GM12878 (cell line): Measurements from ENCODE around the gene OLIG2.
A peak's percentile ranks its signal among the peaks of the same experiment; 100 is the strongest.

ENCODE experiments used
- CHD2 ChIP-seq: IDR thresholded peaks from 2 replicates; pipeline ENCODE4 v1.6.1; 2011; ENCODE audit warnings: low read depth, low read length, improper control_type of control experiment, borderline replicate concordance
- EP300 ChIP-seq, 2 experiments: fragments of 150-350 bp in 1 of 2; IDR thresholded peaks; 2 replicates each; pipeline ENCODE4 v1.6.1; 2011 to 2012; ENCODE audit warnings: low read depth in 2 of 2, low read length in 2 of 2, borderline replicate concordance in 1 of 2, improper control_type of control experiment in 1 of 2, inconsistent platforms in 1 of 2; ENCODE audit not compliant: control insufficient read depth in 1 of 2
- ESRRA ChIP-seq: IDR thresholded peaks from 2 replicates; pipeline ENCODE4 v1.6.1; 2012; ENCODE audit warnings: mild to moderate bottlenecking, low read length, improper control_type of control experiment
- GABPA ChIP-seq: IDR thresholded peaks from 2 replicates; pipeline ENCODE4 v1.6.1; 2014; ENCODE audit warnings: antibody characterized with exemption, low read depth, mild to moderate bottlenecking, inconsistent platforms
- HDAC6 ChIP-seq: fragments of 200-600 bp; sonication (generic); IDR thresholded peaks from one replicate; pipeline ENCODE4 v1.8.0; 2017; ENCODE audit warnings: antibody characterized with exemption; ENCODE audit not compliant: unreplicated experiment
- NFYB ChIP-seq: IDR thresholded peaks from 2 replicates; pipeline ENCODE4 v1.6.1; 2011; ENCODE audit warnings: low read depth, mild to moderate bottlenecking, low read length, improper control_type of control experiment, moderate library complexity; ENCODE audit not compliant: insufficient read depth
- POLR2A ChIP-seq: IDR thresholded peaks from 2 replicates; pipeline ENCODE4 v1.6.1; 2011; ENCODE audit warnings: low read depth, mild to moderate bottlenecking, low read length
- SIN3A ChIP-seq: IDR thresholded peaks from 2 replicates; pipeline ENCODE4 v1.6.1; 2012; ENCODE audit warnings: low read depth, low read length, improper control_type of control experiment
- SRF ChIP-seq, 2 experiments: IDR thresholded peaks; 2 replicates each; pipeline ENCODE4 v1.6.1; 2011; ENCODE audit warnings: low read depth in 2 of 2, low read length in 2 of 2, mild to moderate bottlenecking in 1 of 2, moderate library complexity in 1 of 2
- TAF1 ChIP-seq: IDR thresholded peaks from 2 replicates; pipeline ENCODE4 v1.6.1; 2011; ENCODE audit warnings: mild to moderate bottlenecking, low read depth, low read length, borderline replicate concordance
- ZZZ3 ChIP-seq: IDR thresholded peaks from 2 replicates; pipeline ENCODE4 v1.6.1; 2011; ENCODE audit warnings: low read depth; ENCODE audit not compliant: control insufficient read depth, insufficient read length
- TF ChIP-seq, protein P1 (sequence below): IDR thresholded peaks from 2 replicates; pipeline ENCODE4 v1.6.1; 2012; ENCODE audit warnings: low read depth, low read length, improper control_type of control experiment
- TF ChIP-seq, protein P2 (sequence below), 3 experiments: IDR thresholded peaks in 2 of 3; conservative IDR thresholded peaks in 1 of 3; 2 replicates each; pipeline ENCODE4 v1.5.1; 2011; ENCODE audit warnings: low read depth in 3 of 3, low read length in 3 of 3, mild to moderate bottlenecking in 3 of 3, control low read depth in 2 of 3, moderate library complexity in 2 of 3, inconsistent platforms in 1 of 3, mixed read lengths in 1 of 3; ENCODE audit not compliant: control insufficient read depth in 2 of 3, insufficient read depth in 1 of 3; ENCODE audit errors: extremely low read depth in 1 of 3
- TF ChIP-seq, protein P3 (sequence below): IDR thresholded peaks from 2 replicates; pipeline ENCODE4 v1.6.1; 2012; ENCODE audit warnings: low read depth, low read length, improper control_type of control experiment

DNA sequence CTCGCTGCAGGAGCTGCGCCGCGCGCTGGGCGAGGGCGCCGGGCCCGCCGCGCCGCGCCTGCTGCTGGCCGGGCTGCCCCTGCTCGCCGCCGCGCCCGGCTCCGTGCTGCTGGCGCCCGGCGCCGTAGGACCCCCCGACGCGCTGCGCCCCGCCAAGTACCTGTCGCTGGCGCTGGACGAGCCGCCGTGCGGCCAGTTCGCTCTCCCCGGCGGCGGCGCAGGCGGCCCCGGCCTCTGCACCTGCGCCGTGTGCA lies 44.9 kb downstream of the OLIG2 start:
- TF ChIP-seq EP300 (IDR thresholded peaks at IDR 0.05; ENCODE audit: borderline replicate concordance in 1 of 2, control insufficient read depth in 1 of 2, low read depth in 2 of 2, low read length in 2 of 2) (no peak), ZZZ3 (no peak), SRF (IDR thresholded peaks at IDR 0.05; ENCODE audit: low read depth in 2 of 2, low read length in 2 of 2) (no peak), HDAC6 (peak; percentile 3), TAF1 (no peak), SIN3A (no peak), ESRRA (no peak), GABPA (no peak), CHD2 (no peak), POLR2A (no peak), NFYB (no peak)
- TF ChIP-seq, protein P1, sequence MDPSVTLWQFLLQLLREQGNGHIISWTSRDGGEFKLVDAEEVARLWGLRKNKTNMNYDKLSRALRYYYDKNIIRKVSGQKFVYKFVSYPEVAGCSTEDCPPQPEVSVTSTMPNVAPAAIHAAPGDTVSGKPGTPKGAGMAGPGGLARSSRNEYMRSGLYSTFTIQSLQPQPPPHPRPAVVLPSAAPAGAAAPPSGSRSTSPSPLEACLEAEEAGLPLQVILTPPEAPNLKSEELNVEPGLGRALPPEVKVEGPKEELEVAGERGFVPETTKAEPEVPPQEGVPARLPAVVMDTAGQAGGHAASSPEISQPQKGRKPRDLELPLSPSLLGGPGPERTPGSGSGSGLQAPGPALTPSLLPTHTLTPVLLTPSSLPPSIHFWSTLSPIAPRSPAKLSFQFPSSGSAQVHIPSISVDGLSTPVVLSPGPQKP = no peak
- TF ChIP-seq, protein P2, sequence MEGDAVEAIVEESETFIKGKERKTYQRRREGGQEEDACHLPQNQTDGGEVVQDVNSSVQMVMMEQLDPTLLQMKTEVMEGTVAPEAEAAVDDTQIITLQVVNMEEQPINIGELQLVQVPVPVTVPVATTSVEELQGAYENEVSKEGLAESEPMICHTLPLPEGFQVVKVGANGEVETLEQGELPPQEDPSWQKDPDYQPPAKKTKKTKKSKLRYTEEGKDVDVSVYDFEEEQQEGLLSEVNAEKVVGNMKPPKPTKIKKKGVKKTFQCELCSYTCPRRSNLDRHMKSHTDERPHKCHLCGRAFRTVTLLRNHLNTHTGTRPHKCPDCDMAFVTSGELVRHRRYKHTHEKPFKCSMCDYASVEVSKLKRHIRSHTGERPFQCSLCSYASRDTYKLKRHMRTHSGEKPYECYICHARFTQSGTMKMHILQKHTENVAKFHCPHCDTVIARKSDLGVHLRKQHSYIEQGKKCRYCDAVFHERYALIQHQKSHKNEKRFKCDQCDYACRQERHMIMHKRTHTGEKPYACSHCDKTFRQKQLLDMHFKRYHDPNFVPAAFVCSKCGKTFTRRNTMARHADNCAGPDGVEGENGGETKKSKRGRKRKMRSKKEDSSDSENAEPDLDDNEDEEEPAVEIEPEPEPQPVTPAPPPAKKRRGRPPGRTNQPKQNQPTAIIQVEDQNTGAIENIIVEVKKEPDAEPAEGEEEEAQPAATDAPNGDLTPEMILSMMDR (IDR thresholded peaks at IDR 0.05 in 2 of 3, conservative IDR thresholded peaks at IDR 0.05 in 1 of 3; ENCODE audit: control insufficient read depth in 2 of 3, extremely low read depth in 1 of 3, insufficient read depth in 1 of 3, low read depth in 3 of 3, low read length in 3 of 3) = no peak
- TF ChIP-seq, protein P3, sequence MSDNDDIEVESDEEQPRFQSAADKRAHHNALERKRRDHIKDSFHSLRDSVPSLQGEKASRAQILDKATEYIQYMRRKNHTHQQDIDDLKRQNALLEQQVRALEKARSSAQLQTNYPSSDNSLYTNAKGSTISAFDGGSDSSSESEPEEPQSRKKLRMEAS = no peak
